COLO668 (cell line): ENCODE data around the gene TBL1X.
"Not testable (repeated sequence)": the region's sequence is repeated elsewhere in the genome, so short reads cannot be mapped to it uniquely, and the experiment has no call there.

Experiments
- DNase-seq: peaks from one replicate; lab custom pipeline; 2025; ENCODE audit not compliant: unreplicated experiment; lab: John Stamatoyannopoulos, UW

TBL1X gene

GRCh38 chrX:9746148-9746888 is 281.5 kb downstream of the TBL1X start:
- no peak for DNase-seq

GRCh38 chrX:9747644-9748043 is 282.8 kb downstream of the TBL1X start:
- DNase-seq = no peak

DNA sequence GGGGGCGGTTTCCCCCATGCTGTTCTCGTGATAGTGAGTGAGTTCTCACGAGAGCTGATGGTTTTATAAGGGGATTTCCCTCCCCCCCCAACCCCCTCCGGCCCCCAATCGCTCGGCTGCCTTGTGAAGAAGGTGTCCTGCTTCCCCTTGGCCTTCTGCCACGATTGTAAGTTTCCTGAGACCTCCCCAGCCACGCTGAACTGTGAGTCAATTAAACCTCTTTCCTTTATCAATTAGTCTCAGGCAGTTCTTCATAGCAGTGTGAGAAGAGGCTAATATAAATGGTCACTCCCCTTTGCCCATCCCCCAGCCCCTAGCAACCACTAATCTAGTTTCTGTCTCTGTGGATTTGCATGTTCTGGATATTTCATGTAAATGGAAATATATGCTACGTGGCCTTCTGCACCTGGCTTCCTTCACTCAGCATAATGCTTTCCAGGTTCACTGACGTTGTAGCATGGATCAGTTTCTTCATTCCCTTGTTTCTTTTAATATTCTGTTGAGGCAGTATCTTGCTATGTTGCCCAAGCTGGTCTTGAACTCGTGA is 284.4 kb downstream of the TBL1X start:
- DNase-seq = no peak

DNA sequence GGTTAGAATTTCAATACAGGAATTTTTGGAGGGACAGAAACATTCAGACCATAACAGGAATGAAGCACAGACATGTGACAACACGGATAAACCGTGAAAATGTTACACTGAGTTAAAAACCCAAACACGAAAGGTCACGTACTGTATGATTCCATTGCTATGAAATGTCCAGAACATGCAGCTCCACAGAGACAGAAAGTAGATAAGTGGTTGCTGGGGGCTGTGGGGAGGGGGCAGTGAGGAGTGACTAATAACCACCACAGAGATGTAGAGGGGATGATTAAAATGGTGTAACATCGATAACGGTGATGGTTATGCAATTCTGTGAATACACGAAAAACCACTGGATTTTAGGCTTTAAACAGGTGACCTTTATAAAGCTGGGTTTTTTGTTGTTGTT is 292.5 kb downstream of the TBL1X start:
- no peak for DNase-seq

DNA sequence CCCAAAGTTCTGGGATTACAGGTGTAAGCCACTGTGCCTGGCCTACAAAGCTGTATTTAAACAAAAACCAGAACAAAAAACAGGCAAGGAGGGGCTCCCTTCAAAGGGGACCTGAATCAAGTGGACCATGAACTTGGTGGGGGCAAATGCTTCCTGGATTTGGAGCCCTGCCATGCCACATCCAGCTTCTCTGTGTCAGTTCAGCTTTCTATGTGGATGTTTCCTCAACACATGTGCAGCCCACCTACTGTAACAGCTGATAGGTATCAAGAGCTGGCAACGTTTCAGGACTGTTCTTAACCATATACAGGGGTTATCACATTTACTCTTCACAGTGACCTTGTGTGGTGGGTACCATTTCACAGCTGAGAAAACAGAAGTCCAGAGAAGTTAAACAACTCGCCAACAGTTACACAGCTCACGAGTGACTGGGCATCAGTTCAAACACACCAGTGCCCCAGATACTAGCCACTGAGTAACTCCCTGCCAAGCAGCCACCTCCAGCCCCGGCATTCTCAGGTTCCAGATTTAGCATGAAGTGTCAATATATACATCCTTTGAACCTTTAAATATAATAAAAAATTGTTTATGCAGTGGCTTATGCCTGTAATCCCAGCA is 293.3 kb downstream of the TBL1X start:
- DNase-seq = no peak

GRCh38 chrX:9759337-9759736 is 294.5 kb downstream of the TBL1X start:
- no peak for DNase-seq

DNA sequence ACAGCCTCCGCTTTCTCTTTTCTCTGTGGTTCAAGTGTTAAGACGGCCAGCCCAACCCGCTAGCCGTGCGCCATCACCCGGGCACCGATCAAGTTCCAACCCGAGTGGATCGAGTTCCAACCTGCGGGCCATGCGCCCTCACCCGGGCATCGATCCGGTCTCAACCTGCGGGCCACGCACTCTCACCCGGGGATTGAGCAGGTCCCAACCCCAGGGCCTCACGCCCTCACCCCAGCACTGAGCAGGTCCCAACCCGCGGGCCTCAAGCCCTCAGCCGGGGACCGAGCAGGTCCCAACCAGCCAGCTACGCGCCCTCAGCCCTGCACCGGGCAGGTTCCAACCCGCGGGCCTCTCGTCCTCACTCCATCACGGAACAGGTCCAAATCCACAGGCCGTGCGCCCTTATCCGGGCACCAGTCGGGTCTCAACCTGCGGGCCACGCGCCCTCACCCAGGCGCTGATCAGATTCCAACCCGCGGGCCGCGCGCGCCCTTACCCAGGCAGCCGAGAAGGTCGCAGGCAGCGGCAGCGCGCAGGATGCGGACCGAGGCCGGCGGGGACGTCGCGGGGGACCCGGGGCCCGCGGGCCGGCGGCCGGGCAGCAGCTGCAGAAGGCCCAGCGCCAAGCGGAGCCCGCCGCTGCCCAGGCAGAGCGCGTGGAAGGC is 300.3 kb downstream of the TBL1X start:
- DNase-seq = peak; percentile 29

- DNase-seq = no peak
Measured at GRCh38 chrX:9765737-9766097, 300.9 kb downstream of the TBL1X start, which contains the start of gene GPR143. GPR143 (minus strand) TSS chrX:9765847; CDS start chrX:9765817, 30 bp downstream.

- DNase-seq = peak; percentile 2
Measured at GRCh38 chrX:9767375-9767774, 302.5 kb downstream of the TBL1X start.

GRCh38 chrX:9768321-9768839 is 303.5 kb downstream of the TBL1X start:
- DNase-seq = not testable (repeated sequence)

DNA sequence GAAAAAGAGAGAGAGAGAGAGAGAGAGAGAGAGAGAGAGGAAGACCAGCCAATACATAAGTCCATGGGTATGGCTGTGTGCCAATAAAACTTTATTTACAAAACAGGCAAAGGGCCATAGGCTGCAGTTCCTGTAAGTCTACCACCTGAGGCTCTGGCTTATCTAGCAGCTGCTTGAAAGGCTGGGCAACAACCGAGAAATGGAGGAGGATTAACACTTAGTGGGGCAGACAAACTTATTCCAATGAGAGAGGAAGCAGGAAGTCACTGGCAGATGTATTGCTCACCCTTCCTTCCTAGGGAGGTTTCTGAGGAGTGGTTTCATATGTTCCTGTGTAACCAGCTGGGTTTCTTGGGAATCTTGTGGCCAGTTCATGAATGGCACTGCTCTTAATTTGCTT is 305.5 kb downstream of the TBL1X start:
- no peak for DNase-seq

- no peak for DNase-seq
Measured at GRCh38 chrX:9772943-9773342, 308.1 kb downstream of the TBL1X start.

DNA sequence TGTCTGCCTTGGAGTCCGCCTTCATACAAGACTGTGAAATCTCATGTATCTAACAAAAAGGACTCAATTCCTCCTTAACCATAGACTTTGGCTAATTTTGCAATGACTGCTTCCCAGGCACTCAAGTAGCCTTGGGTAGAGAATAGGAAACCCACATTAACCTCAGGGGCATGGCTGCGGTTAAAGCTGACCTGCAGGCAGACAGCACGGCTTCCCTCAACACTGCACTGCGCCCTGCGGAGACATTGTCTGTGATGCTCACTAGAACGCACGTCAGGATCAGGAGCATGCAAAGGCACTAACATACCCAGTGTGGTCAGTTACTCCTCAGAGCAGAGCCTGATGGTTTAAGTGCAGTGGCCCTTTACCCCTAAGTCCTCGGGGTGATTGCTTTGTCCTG is 311.1 kb downstream of the TBL1X start:
- DNase-seq = no peak

- DNase-seq = no peak
Measured at GRCh38 chrX:9781941-9782340, 317.1 kb downstream of the TBL1X start.

- DNase-seq = no peak
Measured at GRCh38 chrX:9784332-9784731, 319.5 kb downstream of the TBL1X start.

DNA sequence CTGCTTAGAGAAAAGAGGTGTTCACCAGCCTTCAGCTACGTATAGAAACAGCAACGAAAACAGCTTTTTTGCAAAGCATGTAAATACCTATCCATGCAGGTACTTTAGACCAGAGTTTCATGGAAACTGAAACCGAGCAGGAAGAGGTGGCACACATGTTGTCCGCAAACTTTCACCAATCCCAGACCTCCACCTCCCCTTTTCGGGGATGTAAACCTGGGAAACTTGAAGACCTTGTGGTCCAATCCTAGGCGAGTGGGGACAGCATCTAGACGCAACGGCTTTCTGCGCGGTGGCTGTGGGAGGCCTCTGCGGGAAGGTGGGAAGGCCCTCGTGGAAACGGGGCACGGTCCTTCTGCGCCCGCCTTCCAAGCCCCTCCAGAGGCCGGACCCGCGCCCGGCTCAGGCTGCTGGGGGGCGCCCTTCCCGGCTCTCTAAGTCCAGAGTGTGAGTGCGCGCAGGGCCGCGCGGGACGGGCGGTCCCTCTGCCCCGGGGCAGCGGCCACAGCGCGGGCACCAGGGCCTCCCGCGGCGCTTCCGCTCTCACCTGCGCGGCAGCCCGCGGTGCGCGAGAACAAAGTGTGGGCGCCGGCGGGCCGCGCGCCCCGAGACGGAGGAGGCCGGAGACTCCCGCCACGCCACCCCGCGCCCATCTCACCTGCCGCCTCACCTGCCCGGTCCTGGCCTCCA is 320.5 kb downstream of the TBL1X start:
- no peak for DNase-seq

DNA sequence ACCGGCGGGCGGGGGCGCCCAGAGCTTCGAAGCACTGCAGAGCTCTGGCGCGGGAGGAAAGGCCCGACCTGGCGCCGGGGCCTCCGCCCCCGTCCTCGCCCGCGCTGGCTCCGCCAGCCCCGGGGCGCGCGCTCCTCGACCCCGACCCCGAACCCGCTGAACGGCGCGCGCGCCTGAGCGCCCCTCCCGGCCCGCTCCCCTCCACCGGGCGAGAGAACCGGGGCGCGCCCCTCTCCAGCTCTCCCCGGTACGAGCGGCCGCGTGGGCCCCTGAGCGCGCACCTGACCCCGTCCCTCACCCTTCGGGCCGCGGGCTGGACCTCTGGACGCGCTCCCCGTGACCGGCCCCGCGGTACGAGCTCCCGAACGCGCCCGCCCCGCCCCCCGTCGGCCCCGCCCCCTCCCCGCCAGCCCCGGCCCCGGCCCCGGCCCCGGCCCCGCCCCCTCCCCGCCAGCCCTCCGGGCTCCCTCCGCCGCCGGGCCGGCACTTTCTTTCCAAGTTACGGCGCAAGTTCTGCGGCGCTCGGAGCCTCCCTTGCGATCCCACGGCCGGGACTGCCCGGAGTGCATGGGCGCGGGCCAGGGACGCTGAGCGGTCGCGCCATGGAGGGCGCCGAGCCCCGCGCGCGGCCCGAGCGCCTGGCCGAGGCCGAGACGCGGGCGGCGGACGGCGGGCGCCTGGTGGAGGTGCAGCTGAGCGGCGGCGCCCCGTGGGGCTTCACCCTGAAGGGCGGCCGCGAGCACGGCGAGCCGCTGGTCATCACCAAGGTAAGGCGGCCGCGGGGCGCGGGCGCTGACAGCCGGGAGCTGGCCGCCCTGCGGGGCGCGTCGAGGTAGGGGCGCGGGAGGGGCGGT is 321.3 kb downstream of the TBL1X start, which contains the start of gene SHROOM2:
Gene SHROOM2 (plus strand): TSS at position 486 of the 854 bp plus-strand sequence. CDS start 117 bp downstream, at position 603.
- peak; percentile 35 for DNase-seq

DNA sequence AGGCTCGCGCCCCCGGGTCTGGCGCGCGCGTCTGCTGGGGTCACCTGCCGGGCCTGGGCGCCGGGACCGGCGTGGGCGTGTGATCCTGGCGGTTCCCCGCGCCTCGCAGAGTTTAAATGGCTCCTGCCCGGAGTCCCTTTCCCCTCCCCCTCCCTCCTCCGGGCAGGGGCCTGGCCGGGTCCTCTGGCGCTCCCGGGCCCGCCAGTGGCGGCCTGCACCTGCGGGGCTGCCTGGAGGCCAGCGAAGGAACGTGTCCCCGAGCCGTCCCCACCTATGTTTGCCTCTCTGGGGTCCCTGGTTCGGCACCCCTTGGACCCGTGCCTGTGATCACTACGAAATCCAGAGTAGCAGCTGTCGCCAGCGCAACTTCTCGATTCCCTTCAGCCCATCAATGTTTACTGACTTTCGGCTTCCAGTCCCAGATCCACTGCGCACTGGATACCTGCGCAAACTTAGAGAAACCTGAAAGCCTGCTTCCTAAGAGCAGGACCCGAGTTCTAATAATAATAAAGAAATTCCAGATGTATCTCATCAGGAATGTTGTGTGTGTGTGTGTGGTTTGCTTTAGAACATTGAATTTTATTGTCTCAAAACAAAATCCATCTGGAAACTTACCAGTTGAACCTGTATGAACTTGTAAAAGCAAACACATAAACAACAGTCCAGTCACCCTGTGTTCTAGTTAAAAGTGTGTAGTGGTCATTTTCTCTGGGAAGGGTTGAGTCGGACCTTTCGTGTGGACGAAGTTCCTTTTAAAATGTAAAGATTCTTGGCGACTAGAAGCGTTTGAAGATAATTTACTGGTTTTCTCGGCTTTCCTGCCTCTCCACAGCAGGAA is 322.2 kb downstream of the TBL1X start:
- DNase-seq = peak; percentile 35

- DNase-seq = no peak
Measured at GRCh38 chrX:9788911-9789310, 324.1 kb downstream of the TBL1X start.
